ENCODE measurements around the gene CAPN10.
A peak's percentile ranks its signal among the peaks of the same experiment; 100 is the strongest.
"Not testable (repeated sequence)": the region's sequence is repeated elsewhere in the genome, so short reads cannot be mapped to it uniquely, and the experiment has no call there.

The CAPN10 gene, protein sequence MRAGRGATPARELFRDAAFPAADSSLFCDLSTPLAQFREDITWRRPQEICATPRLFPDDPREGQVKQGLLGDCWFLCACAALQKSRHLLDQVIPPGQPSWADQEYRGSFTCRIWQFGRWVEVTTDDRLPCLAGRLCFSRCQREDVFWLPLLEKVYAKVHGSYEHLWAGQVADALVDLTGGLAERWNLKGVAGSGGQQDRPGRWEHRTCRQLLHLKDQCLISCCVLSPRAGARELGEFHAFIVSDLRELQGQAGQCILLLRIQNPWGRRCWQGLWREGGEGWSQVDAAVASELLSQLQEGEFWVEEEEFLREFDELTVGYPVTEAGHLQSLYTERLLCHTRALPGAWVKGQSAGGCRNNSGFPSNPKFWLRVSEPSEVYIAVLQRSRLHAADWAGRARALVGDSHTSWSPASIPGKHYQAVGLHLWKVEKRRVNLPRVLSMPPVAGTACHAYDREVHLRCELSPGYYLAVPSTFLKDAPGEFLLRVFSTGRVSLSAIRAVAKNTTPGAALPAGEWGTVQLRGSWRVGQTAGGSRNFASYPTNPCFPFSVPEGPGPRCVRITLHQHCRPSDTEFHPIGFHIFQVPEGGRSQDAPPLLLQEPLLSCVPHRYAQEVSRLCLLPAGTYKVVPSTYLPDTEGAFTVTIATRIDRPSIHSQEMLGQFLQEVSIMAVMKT

DNA sequence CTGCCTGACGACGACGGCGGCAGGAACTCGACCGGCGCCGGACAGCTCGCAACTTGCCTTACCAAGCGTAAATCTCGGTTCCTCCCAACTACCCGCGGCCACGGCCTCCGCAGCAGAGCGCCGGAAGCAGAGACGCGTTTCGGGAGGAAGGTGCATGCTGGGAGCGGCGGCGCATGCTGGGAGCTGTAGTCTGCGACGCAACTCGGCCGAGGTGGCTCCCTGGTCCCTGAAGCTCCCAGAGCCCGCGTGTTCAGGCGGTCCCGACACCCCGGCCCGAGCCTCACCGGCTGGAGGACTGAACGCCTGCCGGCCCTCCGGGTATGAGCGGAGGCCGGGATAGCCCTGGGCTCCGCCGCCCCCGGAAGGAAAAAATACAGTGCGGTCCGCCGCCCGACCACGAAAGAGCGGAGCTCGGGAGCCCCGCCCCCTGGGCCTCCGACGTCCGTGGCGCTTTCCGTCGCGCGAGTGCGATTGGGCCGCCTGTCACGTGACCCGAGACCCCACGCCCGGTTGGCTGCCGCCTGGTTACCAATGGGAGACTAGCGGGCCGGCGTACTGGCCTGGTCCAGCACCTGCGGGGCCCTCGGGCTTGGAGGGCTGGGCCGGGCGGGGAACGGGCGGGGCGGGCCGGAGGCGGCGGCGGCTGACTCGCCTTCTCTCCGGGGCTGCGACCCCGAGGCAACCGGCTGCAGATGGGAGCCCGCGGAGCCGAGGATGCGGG, at the start of gene CAPN10:
CAPN10 (plus strand) TSS at position 537 of the 721 bp plus-strand sequence; CDS start at position 715, 178 bp downstream.
- DNase-seq: peak; percentile 98

DNA sequence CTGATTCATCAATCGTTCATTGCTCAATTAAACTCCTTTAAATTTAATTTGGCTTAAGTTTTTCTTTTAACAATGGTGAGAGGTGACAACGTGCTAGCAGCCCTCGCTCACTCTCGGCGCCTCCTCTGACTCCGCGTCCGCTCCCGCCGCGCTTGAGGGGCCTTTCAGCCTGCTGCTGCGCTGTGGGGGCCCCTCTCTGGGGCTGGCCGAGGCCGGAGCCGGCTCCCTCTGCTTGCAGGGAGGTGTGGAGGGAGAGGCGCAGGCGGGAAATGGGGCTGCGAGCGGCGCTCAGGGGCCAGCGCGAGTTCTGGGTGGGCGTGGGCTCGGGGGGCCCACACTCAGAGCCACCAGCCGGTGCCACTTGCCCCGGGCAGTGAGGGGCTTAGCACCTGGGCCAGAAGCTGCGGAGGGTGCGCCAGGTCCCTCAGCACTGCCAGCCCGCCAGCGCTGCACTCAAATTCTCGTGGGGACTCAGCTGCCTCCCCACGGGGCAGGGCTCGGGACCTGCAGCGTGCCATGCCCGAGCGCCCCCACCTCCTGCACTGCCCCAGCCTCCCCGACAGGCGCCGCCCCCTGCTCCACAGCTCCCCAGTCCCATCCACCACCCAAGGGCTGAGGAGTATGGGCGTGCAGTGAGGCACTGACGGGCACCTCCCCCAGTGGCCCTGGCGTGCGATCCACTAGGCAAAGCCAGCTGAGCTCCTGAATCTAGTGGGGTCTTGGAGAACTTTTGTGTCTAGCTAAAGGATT, 48.3 kb upstream of the CAPN10 start:
- DNase-seq: no peak

DNA sequence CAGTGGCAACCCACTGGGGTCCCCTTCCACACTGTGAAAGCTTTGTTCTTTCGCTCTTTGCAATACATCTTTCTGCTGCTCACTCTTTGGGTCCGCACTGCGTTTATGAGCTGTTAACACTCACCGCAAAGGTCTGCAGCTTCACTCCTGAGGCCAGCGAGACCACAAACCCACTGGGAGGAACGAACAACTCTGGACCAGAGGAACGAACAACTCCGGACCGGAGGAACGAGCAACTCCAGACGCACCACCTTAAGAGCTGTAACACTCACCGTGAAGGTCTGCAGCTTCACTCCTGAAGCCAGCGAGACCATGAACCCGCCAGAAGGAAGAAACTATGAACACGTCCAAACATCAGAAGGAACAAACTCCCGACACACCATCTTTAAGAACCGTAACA, 47.4 kb upstream of the CAPN10 start:
- not testable (repeated sequence) for DNase-seq

DNA sequence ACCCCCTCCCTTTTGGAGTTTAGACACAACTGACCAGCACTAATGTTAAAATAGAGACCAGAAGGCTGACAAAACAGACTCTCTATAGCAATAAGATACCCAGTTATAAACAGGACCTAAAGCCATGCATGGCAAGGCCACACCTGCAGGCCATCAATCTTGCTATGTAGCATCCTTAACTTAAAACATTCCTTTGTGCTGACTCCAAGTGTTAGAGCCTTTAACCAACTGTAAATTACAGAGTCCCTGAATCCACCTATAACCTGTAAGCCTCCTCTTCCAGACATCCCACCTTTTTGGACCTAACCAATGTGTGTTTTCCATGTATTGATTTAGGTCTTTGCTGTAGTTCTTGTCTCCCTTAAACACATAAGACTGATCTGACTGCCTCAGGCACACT, 46.6 kb upstream of the CAPN10 start:
- no peak for DNase-seq

DNA sequence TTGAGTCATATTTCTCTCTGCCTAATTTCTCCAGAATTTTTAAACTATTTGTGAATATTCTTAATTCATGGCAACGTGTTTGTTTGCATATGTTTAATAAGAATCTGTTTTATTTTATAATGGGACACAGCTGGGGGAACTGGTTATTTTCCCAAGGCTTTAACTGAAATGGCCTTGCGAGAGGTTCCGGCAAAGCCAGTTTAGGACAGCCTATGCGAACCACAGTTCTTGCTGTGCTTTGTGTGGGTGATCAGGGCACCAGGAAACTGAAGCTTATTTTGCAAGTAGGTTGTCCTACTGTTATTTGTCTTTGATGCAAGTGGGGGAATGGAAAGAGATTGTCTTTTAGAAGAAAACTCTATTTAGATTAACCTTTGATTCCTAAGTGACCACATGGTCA, 35.2 kb upstream of the CAPN10 start:
- no peak for DNase-seq

DNA sequence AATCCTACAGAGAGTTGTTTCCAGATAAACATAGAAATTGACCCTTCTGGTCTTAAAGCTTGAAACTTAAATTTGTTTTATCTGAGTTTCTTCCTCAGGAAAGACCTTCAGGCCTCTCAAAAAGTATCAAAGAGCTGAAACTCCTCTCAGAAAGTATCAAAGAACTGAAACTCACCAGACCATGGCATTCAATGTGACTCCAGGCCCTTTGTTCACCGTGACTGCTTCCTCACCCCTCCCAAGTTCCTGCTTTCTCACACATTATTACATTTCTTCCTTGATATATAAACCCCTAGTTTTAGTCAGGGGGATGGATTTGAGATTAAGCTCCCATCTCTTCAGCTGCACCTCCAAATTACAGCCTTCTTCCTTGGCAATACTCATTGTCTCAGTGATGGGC, 34.7 kb upstream of the CAPN10 start:
- DNase-seq: no peak

DNA sequence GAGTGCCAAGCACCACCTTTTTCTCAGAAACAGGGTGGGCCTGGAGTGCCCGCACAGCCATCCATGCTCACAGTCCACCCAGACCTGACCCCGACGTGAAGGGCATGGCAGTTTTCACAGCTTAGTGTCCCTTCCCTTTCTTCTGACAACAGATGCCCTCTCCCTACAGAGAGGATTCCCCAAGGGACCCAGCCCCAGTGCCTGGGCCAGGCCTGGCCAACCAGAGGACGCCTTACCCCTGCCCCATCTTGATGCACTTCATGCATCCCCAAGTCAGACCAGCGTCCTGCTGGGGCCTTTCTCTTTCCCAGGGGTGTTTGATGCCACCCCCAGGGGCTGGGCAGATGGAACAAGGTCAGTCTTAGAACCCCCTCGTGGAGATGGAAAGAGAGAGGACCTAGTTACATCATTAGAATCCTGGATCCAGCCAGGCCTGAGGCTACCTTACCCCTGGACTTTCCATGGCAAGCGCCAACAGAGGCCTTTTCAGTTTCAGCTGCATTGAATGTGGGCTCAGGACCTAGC, 32.5 kb upstream of the CAPN10 start:
- DNase-seq: no peak

DNA sequence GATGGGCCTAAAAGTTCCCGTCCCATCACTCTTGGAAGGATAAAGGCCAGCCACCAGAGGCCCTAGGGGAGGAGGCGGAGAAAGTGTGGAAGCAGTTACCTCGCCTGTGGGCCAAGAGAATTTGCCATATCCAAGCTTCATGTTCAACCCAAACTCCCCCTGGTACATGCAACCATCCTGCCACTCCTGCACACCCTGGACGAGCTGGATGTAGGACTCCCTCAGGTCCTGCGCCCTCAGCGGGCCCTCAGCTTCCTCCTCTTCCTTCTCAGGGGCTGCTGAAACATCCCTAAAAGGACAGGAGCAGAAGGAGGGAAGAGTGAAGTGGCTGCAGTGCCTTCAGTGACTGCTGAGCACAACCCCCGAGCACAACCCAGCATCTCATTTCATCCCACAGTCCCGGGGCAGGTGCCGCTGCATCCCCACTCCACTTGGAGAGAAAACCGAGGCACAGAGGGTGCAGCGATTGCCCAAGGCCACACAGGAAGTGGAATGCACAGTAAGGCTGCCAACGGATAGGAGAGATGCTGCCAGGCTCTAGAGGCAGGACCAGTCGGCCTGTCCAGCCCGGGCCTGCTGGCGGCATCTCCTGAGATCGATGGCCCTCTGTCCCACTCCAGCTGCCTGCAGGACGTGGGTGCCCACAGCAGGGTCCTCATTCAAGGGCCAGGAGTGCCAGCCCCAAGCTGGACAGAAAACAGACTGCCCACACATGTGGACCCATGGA, 31.6 kb upstream of the CAPN10 start:
- DNase-seq: no peak

DNA sequence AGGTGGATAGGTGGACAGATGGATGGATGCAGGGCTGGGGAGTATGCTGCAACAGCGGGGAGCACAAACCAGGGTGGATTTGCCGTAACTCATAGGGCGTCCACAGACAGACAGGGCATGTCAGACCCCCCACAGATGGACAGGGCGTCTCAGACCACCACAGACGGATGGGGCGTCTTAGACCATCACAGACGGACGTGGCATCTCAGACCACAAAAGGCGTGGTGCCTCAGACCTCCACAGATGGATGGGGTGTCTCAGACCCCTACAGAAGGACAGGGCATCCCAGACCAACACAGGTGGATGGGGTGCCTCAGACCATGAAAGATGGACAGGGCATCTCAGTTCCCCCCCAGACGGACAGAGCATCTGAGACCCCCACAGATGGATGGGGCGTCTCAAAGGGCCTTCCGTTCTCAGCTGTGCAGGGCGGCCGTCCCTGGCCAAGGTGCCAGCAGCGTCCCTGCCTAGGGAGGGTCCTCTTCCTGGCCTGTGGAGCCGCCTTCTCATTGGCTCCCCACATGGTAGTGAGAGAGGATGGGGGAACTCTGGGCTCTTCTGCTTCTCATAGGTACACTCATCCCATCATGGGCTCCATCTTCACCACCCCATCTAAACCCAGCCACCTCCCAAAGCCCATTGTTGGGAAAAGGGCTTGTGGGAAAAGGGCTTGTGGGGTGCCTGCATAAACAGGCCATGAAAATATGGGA, 30.8 kb upstream of the CAPN10 start:
- no peak for DNase-seq

DNA sequence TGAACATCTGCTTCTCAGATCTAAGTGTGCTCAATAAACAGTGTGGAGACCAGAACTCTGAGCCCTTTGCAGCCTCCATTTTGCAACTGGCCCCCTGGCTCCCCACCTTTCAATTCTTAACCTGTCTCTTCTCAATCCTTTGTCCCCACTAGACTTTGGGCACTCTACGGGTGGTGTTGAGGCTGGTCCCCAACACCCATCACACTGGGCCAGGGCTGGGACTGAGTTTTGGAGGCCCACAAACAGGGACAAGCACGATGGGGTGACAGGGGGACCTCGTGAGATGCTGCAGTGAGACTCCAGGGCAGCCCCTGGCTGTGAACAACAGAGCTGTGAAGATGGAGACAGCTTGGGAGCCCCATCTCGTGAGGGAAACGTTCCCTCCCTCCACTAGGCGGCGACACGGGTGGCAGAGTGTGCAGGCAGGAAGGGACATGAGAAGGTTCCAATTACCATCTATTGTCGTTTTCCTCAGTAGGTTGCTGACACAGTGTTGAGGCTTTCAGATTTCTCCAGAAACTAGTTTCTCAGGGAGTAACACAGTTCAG, 29.9 kb upstream of the CAPN10 start:
- peak; percentile 78 for DNase-seq

DNA sequence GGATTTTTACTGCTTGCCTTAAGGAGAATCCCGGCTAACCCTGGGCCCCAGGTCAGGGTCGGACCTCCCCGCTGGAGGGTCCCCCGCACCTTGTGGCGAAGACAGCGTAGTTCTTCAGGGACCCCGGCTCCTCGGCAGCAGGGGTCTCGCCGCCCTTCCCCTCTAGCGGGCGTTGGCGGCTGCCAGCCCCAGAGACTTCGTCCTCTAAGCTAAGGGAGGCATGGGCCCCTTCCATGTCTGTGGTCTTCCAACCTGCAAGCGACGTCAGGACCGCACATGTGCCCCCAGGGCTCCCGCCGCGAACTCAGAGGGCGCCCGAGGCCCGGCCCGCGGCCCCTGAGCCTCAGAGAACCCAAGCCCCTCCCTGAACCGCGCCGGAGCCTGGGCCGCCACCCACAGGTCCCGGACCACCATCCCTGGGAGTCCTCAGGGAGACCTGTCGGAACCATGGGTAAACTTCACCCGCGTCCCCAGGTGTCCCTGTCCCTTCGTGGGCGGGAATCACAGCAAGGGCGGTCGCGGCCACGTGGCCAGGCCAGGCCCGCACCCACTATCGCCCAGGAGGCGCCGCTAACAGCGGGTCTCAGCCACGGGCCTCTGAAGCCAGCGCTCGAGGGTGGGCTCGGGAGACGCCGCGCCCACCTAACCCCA, 29.3 kb upstream of the CAPN10 start:
- peak; percentile 15 for DNase-seq

DNA sequence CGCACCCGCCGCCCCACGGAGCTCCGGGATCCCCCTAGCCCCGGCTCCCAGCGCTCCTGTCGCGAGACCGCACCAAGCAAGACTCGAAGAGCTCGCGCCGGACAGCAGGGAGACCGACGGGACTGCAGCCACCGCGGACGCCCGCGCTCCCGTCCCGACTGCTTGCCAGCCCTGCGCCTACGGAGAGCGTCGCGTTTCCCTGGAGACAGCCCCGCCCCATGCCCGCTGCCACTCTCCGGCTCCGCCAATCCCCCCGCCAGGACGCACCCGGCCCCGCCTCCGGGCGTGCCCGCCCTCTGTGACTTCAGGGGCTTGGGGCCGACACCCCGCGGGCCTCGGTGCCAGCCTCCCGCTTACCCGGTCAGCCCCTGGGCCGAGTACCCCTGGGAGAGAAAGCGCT, 28.7 kb upstream of the CAPN10 start, which contains the start of gene ANKMY1:
ANKMY1 (minus strand) TSS at position 181 of the 400 bp plus-strand sequence. CDS start 653 bp downstream, outside the sequence.
- DNase-seq: peak; percentile 87

DNA sequence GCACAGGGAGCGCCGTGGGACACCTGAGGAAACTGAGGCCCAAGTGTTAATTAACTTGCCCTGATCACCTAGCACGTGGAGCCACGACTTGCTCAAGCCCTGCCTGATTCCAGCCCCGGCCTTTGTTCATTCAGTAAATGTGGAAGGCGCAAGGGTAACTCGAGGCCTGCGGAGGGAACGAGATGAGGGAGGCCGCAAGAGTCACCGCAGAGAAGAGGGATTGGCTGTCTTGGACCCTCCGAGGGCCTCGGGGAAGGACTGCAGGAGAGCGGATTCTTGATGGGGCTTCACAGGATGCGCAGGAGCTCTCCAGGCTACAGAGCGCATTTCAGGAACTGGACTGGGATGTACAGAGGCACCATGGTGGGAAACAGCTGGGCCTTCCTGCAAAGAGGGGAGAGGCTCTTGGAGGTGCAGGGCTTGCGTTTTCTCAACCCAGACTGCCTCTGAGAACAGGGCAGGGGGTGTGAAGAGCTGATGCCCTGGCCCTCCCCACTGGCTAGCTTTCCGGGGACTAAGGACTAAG, 28.2 kb upstream of the CAPN10 start:
- DNase-seq: peak; percentile 9

DNA sequence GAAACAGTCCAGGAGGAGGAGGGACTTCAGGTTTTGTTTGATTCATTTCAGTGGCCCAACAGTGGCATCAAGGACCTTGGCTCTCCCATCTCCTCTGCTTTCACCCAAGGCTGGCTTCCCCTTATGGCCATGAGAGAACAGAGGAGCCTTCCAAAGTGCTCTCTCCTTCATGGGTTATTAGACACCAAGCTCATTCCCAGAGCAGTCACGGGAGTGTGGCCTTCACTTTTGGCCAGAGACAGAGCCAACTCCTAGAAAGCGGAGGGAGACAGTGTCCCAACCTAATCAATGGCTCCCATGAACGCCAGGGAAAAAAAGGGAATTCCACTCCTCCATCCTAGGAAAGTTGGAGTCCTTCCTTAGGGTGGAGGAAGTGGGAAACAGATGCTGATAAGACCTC, 27.2 kb upstream of the CAPN10 start:
- DNase-seq: peak; percentile 12

DNA sequence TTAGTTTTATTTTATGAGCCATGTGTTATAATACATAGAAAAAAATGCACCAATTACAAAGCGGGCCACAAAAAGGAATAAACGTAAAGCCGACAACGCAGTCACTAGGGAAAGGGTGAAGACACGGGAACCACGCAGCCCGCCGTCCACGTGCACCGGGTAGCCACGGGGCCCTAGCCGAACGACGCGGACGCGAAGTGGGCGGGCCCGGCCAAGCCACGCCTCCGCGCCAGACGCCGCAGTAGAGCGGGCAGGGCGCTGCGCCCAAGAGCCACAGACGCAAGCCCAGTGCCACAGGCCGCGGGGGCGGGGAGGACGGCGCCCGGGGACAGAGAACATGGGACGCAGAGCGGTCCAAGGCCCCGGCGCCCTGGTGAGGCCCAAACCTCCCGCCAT, 26.5 kb upstream of the CAPN10 start, which contains the start of gene DUSP28:
DUSP28 (plus strand) TSS at position 274 of the 396 bp plus-strand sequence. CDS start 328 bp downstream, outside the sequence.
- peak; percentile 94 for DNase-seq

DNA sequence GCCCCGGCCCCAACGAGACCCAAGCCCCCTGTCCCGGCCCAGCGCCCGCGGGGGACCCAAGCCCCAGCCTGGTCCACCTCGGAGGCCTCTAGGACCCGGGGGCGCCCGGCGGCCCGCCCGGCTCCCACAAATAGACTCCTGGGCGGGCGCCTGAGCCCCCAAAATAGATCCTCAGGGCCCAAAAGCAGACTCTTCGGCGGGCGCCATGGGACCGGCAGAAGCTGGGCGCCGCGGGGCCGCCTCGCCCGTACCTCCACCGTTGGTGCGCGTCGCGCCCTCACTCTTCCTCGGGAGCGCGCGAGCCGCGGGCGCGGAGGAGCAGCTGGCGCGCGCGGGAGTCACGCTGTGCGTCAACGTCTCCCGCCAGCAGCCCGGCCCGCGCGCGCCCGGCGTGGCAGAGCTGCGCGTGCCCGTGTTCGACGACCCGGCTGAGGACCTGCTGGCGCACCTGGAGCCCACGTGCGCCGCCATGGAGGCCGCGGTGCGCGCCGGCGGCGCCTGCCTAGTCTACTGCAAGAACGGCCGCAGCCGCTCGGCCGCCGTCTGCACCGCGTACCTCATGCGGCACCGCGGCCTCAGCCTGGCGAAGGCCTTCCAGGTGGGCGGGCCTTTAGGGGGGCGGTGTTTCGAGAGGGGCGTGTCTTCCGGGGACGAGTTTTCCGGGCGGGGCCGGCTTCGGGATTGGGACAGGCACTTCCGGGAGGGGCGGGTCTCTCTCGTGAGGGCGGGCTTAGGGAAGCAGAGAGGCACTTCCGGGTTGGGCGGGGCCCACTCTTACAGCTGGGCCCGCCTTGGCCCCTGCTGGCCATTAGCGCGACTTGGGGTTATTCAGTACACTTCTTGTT, 25.8 kb upstream of the CAPN10 start:
- peak; percentile 100 for DNase-seq

DNA sequence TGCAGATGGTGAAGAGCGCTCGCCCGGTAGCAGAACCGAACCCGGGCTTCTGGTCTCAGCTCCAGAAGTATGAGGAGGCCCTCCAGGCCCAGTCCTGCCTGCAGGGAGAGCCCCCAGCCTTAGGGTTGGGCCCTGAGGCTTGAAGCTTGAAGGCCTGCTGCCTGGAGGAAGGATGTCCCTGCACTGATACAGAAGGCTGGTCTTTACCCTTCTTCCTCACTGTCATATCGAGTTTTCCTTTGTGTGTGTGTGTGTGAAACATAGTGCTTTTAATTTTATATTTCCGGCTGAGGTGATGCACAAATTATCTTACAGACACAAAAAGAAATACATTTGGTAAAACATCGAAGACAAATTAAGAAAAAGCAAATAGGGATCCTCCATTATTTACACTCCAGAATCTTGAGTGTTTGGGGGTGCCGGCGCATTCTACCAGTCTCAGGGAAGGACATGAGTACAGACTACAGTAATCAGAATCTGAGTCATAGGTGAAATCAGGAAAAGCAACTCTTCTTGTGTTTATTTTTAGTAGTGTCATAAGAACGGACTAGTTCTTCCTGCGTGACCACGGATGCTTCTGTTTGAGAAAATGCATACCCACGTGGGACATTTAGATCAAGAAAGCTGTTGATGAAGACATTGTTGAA, 25.1 kb upstream of the CAPN10 start:
- DNase-seq: peak; percentile 31

DNA sequence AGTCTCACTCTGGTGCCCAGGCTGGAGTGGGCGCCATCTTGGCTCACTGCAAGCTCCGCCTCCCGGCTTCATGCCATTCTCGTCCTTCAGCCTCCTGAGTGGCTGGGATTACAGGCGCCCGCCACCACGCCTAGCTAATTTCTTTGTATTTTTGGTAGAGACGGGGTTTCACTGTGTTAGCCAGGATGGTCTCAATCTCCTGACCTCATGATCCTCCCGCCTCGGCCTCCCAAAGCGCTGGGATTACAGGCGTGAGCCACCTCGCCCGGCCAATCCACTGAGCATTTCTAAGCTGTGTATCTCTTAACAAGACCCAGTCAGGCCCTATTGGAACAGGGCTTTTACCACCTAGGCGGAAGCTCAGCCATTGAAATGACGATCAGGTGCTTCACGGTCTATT, 23.3 kb upstream of the CAPN10 start:
- not testable (repeated sequence) for DNase-seq

All from stimulated activated CD4-positive, alpha-beta T cell treated with anti-CD3 and anti-CD28 coated beads, Interleukin-15, amount 100 ng/mL, for 24 hours (primary cell).